NOMO-1 treated with dmso at 0.1 percent for 144 hours (cell line): ENCODE measurements around the gene C17orf50.

ENCODE experiments used
- DNase-seq: peaks from one replicate; lab custom pipeline; 2025; ENCODE audit not compliant: unreplicated experiment; lab: John Stamatoyannopoulos, UW

C17orf50 gene

GRCh38 chr17:35760587-35760986 lies at the start of gene C17orf50:
TSS of gene C17orf50 (plus strand) at chr17:35760887. CDS start at chr17:35760942, 55 bp downstream.
- no peak for DNase-seq

- DNase-seq = no peak
These were observed 49.7 kb upstream of the C17orf50 start for GRCh38 chr17:35710950-35711349.

- no peak for DNase-seq
These were observed 47.5 kb upstream of the C17orf50 start for GRCh38 chr17:35713069-35713728.

GRCh38 chr17:35714988-35715387 lies 45.7 kb upstream of the C17orf50 start:
- DNase-seq = no peak

- no peak for DNase-seq
These were observed 45.3 kb upstream of the C17orf50 start for GRCh38 chr17:35715416-35715815.

GRCh38 chr17:35716173-35716572 lies 44.5 kb upstream of the C17orf50 start:
- DNase-seq = no peak

- DNase-seq = no peak
These were observed 43.7 kb upstream of the C17orf50 start for GRCh38 chr17:35716897-35717465.

- DNase-seq = no peak
These were observed 43.2 kb upstream of the C17orf50 start for GRCh38 chr17:35717475-35717874.

- DNase-seq = no peak
These were observed 37.0 kb upstream of the C17orf50 start for GRCh38 chr17:35723735-35724134.

GRCh38 chr17:35725058-35725457 lies 35.6 kb upstream of the C17orf50 start:
- no peak for DNase-seq

- DNase-seq = no peak
These were observed 34.9 kb upstream of the C17orf50 start for GRCh38 chr17:35725802-35726126.

GRCh38 chr17:35726127-35726952 lies 34.3 kb upstream of the C17orf50 start:
- no peak for DNase-seq

GRCh38 chr17:35726953-35727460 lies 33.7 kb upstream of the C17orf50 start:
- DNase-seq = no peak

- no peak for DNase-seq
These were observed 33.1 kb upstream of the C17orf50 start for GRCh38 chr17:35727635-35728034.

- DNase-seq = no peak
These were observed 32.1 kb upstream of the C17orf50 start for GRCh38 chr17:35728551-35728950.

- no peak for DNase-seq
These were observed 31.3 kb upstream of the C17orf50 start for GRCh38 chr17:35729405-35729833.

GRCh38 chr17:35730400-35731005 lies 30.2 kb upstream of the C17orf50 start:
- no peak for DNase-seq

GRCh38 chr17:35731239-35731916 lies 29.3 kb upstream of the C17orf50 start, which contains the start of gene RASL10B:
TSS of gene RASL10B (plus strand) at chr17:35731639. CDS start at chr17:35735185, 3,546 bp downstream.
- no peak for DNase-seq

- DNase-seq = no peak
These were observed 28.5 kb upstream of the C17orf50 start for GRCh38 chr17:35731917-35732805.

- DNase-seq = no peak
These were observed 27.9 kb upstream of the C17orf50 start for GRCh38 chr17:35732806-35733136.
